GM18519 (cell line): ENCODE measurements around the gene EIF2AK2.
A peak's percentile ranks its signal among the peaks of the same experiment; 100 is the strongest.

ENCODE experiments used
- ATAC-seq: cut with Tn5 transposase; IDR thresholded peaks from one replicate; pipeline ENCODE4 v1.9.1; 2021; ENCODE audit warnings: mild to moderate bottlenecking, moderate library complexity; ENCODE audit not compliant: unreplicated experiment, low FRiP score

EIF2AK2 gene

GRCh38 chr2:37173741-37174140 lies 17.0 kb upstream of the EIF2AK2 start:
- no peak for ATAC-seq

- ATAC-seq = no peak
Measured at GRCh38 chr2:37171624-37171950, 14.8 kb upstream of the EIF2AK2 start.

GRCh38 chr2:37168217-37168981 lies 11.6 kb upstream of the EIF2AK2 start:
- no peak for ATAC-seq

- ATAC-seq = no peak
Measured at GRCh38 chr2:37167636-37168180, 10.9 kb upstream of the EIF2AK2 start.

GRCh38 chr2:37164757-37165156 lies 8.0 kb upstream of the EIF2AK2 start:
- ATAC-seq = no peak

- peak; percentile 20 for ATAC-seq
Measured at GRCh38 chr2:37156071-37156856, 516 bp downstream of the EIF2AK2 start.

- ATAC-seq = no peak
Measured at GRCh38 chr2:37154785-37155184, 2.0 kb downstream of the EIF2AK2 start.

GRCh38 chr2:37153224-37153623 lies 3.6 kb downstream of the EIF2AK2 start:
- no peak for ATAC-seq

- no peak for ATAC-seq
Measured at GRCh38 chr2:37149626-37150322, 7.0 kb downstream of the EIF2AK2 start.

GRCh38 chr2:37148325-37148724 lies 8.5 kb downstream of the EIF2AK2 start:
- no peak for ATAC-seq

GRCh38 chr2:37146062-37146461 lies 10.7 kb downstream of the EIF2AK2 start:
- no peak for ATAC-seq

GRCh38 chr2:37143974-37144373 lies 12.8 kb downstream of the EIF2AK2 start:
- no peak for ATAC-seq

- no peak for ATAC-seq
Measured at GRCh38 chr2:37142546-37142945, 14.2 kb downstream of the EIF2AK2 start.

GRCh38 chr2:37132914-37133313 lies 23.9 kb downstream of the EIF2AK2 start:
- ATAC-seq = no peak

- no peak for ATAC-seq
Measured at GRCh38 chr2:37125416-37125815, 31.4 kb downstream of the EIF2AK2 start.

GRCh38 chr2:37119157-37119556 lies 37.6 kb downstream of the EIF2AK2 start:
- no peak for ATAC-seq

- no peak for ATAC-seq
Measured at GRCh38 chr2:37117566-37117965, 39.2 kb downstream of the EIF2AK2 start.

- ATAC-seq = no peak
Measured at GRCh38 chr2:37111958-37112357, 44.8 kb downstream of the EIF2AK2 start.

GRCh38 chr2:37110306-37111212 lies 46.2 kb downstream of the EIF2AK2 start:
- ATAC-seq = no peak

GRCh38 chr2:37109523-37109922 lies 47.3 kb downstream of the EIF2AK2 start:
- ATAC-seq = no peak
